Panc1 (cell line): ENCODE results near the gene POU2F1.

Experiments used
- POLR2AphosphoS5 ChIP-seq: IDR thresholded peaks from 2 replicates; pipeline ENCODE4 v1.6.1; 2012; ENCODE audit warnings: mild to moderate bottlenecking, low read depth, low read length, moderate library complexity
- REST ChIP-seq, 2 experiments: IDR thresholded peaks; 2 replicates each; pipeline ENCODE4 v1.6.1; 2011 to 2012; ENCODE audit warnings: low read depth in 2 of 2, control low read depth in 1 of 2, low read length in 1 of 2, mild to moderate bottlenecking in 1 of 2, moderate library complexity in 1 of 2; ENCODE audit not compliant: insufficient read depth in 1 of 2
- SIN3A ChIP-seq: IDR thresholded peaks from 2 replicates; pipeline ENCODE4 v1.6.1; 2012; ENCODE audit warnings: low read depth, mild to moderate bottlenecking, low read length, moderate library complexity, borderline replicate concordance; ENCODE audit not compliant: insufficient read depth
- TCF7L2 ChIP-seq: IDR thresholded peaks from 2 replicates; pipeline ENCODE4 v1.6.1; 2011; ENCODE audit warnings: mild to moderate bottlenecking, low read depth, low read length, inconsistent platforms
- TF ChIP-seq, protein P1 (sequence below): fragments of 450-650 bp; IDR thresholded peaks from 2 replicates; pipeline ENCODE4 v1.5.1; 2017; ENCODE audit warnings: mild to moderate bottlenecking

- TF ChIP-seq TCF7L2 (no peak), POLR2AphosphoS5 (no peak), SIN3A (no peak), REST (IDR thresholded peaks at IDR 0.05; ENCODE audit: insufficient read depth in 1 of 2, low read depth in 2 of 2, low read length in 1 of 2) (no peak)
- TF ChIP-seq, protein P1, sequence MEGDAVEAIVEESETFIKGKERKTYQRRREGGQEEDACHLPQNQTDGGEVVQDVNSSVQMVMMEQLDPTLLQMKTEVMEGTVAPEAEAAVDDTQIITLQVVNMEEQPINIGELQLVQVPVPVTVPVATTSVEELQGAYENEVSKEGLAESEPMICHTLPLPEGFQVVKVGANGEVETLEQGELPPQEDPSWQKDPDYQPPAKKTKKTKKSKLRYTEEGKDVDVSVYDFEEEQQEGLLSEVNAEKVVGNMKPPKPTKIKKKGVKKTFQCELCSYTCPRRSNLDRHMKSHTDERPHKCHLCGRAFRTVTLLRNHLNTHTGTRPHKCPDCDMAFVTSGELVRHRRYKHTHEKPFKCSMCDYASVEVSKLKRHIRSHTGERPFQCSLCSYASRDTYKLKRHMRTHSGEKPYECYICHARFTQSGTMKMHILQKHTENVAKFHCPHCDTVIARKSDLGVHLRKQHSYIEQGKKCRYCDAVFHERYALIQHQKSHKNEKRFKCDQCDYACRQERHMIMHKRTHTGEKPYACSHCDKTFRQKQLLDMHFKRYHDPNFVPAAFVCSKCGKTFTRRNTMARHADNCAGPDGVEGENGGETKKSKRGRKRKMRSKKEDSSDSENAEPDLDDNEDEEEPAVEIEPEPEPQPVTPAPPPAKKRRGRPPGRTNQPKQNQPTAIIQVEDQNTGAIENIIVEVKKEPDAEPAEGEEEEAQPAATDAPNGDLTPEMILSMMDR = no peak
These were observed 49.8 kb downstream of the POU2F1 start for GRCh38 chr1:167270349-167271092.
